GM18951 (cell line): Measurements from ENCODE around the gene CTSZ.

Source experiments
- POLR2A ChIP-seq: IDR thresholded peaks from 4 replicates; pipeline ENCODE4 v1.6.1; 2011; ENCODE audit warnings: mild to moderate bottlenecking; ENCODE audit not compliant: insufficient read length, insufficient read depth; ENCODE audit errors: extremely low read depth
- in situ Hi-C: fragments of 300-500 bp; cut with MboI; formaldehyde crosslinking; loops from one replicate; pipeline ENCODE4 v1.12.0; 2022; ENCODE audit warnings: low sequenced_read_pairs, mixed read lengths, inconsistent platforms; ENCODE audit not compliant: unreplicated experiment

The CTSZ gene

DNA sequence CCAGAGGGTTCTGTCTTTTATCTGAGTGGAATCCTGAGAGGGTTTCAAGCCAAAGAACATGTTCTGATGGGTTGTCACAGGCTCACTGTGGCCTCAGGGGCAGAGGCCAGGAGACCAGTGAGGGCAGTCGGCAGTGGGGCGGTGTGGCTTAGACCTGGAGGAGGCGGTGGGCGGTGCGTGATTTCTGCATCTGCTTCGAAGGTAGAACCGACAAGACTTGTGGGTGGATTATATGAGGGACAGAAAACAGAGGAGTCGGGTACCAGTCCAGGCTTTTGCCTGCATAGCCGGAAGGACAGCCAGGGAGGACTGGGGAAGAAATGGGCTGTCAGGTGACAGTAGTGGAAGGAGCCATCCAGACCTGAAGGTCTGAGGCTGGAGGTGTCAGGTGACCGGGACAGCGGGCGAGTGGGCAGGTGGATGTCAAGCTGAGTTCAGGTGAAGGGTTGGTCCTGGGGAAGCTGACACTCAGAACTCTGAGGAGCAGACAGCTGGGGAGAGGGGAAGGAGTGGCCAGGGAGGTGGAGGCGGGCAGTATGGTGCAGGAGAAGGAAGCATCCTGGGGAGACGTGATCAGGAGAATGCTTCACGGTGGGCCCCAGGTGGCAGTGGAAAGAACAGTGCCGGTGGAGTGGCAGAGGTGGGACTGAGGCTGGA is 3.1 kb downstream of the CTSZ start:
- in situ Hi-C loops: no loop called here
- TF ChIP-seq POLR2A: no peak

DNA sequence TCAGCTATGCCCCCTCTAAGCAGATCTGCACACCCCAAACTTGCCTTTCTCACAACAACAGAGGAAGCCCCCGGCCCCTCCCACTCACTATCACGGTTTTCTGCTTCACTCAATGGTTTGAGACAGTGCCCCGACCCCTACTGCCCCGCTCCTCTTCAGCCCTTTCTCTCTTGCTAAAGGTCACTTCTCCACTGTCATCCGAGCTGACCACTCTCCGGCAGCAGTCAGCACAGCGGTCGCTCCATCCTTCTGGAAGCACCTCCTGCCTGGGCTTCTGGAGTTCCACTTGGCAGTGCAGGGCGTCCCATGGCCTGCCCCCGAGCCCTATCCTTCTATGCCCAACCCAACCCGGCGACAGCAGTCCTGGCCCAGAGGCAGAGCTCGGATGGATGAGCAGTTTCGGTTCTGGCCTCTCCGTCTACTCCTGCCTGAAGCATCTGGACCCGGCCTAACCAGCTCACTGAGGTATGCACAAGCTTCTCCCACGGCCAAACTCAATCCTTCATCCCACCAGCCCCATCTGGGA is 4.1 kb downstream of the CTSZ start:
- TF ChIP-seq POLR2A: no peak
- in situ Hi-C loops: no loop called here

GRCh38 chr20:59002388-59002787 is 4.7 kb downstream of the CTSZ start:
- in situ Hi-C loops: no loop called here
- TF ChIP-seq POLR2A: no peak

GRCh38 chr20:59001449-59002171 is 5.4 kb downstream of the CTSZ start:
- in situ Hi-C loops: no loop called here
- TF ChIP-seq POLR2A: no peak

DNA sequence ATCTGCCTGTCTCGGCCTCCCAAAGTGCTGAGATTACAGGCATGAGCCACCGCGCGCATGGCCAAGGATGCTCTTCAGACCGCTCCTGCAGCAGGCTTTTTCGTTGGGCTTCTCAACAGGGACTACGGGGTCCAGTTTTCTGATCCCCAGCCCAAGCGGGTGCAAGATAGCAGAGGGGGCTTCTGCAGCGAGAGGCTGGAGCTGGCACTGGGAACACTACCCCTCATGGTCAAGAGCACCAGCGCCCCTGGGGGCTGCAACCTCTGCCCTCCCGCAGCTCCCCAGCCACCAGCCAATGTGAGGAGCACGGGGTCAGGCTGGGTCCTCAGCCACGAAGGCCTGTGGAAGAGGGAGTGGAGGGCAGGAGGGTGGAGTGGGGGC is 6.0 kb downstream of the CTSZ start:
- in situ Hi-C loops: no loop called here
- TF ChIP-seq POLR2A: no peak

DNA sequence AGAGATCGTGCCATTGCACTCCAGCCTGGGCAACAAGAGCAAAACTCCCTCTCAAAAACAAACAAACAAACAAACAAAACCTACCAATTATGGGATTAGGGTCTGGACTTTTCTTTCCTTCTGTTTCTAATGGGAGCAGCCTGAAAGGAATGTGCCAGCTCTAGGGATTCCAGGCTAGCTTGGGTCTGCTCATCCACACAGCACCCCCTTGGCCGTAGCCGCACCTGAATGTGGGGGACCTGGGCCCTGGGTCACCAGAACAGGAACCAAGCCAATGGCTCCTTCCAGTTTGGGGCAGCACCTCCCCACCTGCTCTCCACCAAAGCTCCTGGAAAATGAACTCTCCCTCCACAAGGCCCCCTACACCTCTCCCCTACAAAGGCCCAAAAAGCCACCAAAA is 6.7 kb downstream of the CTSZ start:
- in situ Hi-C loops: no loop called here

DNA sequence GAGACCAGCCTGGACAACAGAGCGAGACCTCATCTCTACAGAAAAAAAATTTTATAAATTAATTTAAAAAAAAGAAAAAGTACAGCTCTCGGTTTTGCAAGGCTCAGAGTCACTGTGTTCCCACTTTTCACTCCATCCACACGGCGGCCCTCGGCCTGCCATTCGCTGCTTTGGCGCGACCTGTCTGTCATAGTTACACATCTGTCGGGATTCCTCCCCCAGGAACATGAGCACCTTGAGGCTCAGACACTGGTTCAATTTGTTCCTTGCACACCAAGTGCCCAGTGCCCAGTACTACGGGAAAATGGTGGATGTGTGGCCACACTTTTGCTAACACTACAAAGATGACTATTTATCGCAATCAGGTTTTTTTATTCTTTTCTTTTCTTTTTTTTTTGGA is 8.4 kb downstream of the CTSZ start:
- in situ Hi-C loops: no loop called here
- no peak for TF ChIP-seq POLR2A

More for the DNA sequence above, 6.7 kb downstream of the CTSZ start:
- no peak for TF ChIP-seq POLR2A

GRCh38 chr20:58997141-58997770 is 9.8 kb downstream of the CTSZ start:
- TF ChIP-seq POLR2A: no peak
- in situ Hi-C loops: no loop called here

GRCh38 chr20:58996226-58996611 is 10.8 kb downstream of the CTSZ start:
- in situ Hi-C loops: no loop called here
- TF ChIP-seq POLR2A: no peak

DNA sequence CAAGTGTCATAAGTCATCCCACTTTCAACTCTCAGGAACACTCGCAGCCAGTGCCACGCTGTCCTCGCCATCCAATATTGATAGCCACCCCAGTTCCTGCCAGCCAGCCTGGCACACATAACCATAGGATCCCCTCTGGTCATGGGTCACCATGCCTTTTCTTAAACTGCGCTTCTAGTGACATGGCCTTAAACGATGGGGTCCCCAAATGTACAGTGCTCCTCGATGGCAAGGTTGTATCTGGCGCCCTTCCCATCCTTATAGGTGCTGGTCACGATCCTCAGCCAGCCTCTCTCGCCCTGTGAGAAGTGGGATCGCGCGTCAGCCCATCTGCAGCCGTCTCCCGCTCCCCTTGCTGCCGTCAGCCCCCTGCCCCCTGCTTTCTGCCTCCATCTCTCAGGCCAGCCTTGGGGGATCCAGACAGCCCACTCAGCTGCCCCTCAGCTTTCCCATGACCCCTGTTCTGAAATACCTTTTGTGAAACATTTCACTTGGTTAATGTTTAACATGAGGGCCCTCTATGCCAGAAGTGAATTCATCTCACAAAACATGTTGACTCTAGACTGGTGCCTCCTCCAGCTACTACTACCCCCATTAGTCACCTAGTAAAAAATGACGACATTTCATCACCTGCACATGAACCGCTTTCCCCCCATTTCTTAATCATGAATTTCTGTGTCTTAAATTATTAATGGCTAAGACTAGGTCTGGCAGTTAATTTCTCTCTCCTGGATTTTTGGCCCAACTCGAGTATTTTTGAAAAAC is 11.4 kb downstream of the CTSZ start:
- in situ Hi-C loops: no loop called here
- TF ChIP-seq POLR2A: peak; percentile 21

DNA sequence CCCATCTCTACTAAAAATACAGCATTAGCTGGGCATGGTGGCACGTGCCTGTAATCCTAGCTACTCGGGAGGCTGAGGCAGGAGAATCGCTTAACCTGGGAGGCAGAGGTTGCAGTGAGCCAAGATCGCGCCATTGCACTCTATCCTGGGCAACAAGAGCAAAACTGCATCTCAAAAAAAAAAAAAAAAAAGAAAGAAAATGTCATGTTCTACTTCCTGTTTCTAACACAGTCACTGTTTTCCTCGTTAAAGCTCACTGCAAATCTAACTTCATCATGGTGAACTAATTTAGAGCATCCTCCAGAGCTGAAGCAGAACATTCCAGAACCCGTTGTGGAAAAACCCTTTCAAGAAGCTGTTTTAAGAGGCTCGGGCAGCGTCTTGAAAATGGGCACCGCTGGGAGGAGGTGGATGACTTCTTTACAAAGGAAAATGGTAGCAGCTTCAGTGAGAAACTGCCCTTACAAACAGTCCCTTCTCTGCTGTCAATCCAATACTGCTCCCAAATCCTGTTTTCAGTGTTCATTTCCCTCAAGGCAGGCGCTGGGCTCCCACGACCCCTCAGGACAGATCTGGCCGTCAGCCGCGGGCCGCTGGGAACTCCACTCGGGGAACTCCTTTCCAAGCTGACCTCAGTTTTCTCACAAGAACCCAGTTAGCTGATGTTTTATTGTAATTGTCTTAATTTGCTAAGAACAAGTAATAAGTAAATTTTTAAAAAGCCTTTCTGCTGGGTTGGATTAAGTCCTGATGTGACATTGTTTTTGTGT is 12.5 kb downstream of the CTSZ start:
- TF ChIP-seq POLR2A: no peak
- in situ Hi-C loops: no loop called here

- TF ChIP-seq POLR2A: peak; percentile 27
- in situ Hi-C loops: no loop called here
These were observed 13.5 kb downstream of the CTSZ start for GRCh38 chr20:58993332-58994248.

DNA sequence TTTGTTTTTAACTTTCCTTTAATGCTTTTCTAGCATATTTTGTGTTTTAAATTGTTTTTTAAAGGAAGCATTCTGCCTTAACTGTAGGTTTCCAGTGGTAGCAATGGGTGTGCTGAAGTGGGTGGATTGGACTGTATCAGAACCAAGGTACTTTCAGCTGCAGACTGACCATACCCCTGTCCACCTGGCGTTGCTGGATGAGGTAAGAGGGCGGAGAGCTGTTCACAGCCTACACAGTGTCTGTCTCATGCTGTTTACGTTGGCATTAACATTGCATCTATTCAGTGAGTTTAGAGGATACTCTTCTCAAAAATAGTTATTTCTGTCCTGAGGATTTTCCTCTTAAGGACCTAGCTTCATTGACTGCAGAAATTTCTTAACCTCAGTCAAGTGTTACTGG is 14.1 kb downstream of the CTSZ start:
- in situ Hi-C loops: no loop called here
- no peak for TF ChIP-seq POLR2A
